Activated CD4-positive, alpha-beta T cell treated with anti-CD3 and anti-CD28 coated beads for 36 hours (primary cell): ENCODE data around the gene PRPF40B. TPM values are rescaled to one million over a fixed set of nuclear protein-coding genes. Genes with fewer than 3 reads are reported as not detected.

Experiments
- ATAC-seq: fragments of 200-7000 bp; cut with Tn5 transposase; one replicate; pipeline ENCODE4 v1.10.0; 2021; ENCODE audit warnings: mild to moderate bottlenecking, moderate library complexity
- CTCF ChIA-PET: fragments of 350-600 bp; sonication (Branson Sonifier 250); formaldehyde crosslinking; loops from one replicate; lab custom pipeline; 2021; ENCODE audit warnings: antibody characterized with exemption; lab: Charles Lee
- POLR2A ChIA-PET: fragments of 350-600 bp; sonication (Branson Sonifier 250); formaldehyde crosslinking; loops from one replicate; lab custom pipeline; 2021; ENCODE audit warnings: antibody characterized with exemption, inconsistent platforms; lab: Charles Lee
- DNase-seq: peaks from one replicate; pipeline ENCODE4 v3.0.0-alpha.2; 2020
- H3K27ac Mint-ChIP-seq: one replicate; pipeline ENCODE4 v1.8.0; 2021; ENCODE audit warnings: mixed read lengths
- H3K27me3 Mint-ChIP-seq: one replicate; pipeline ENCODE4 v1.8.0; 2021; ENCODE audit warnings: mixed read lengths
- H3K36me3 Mint-ChIP-seq: one replicate; pipeline ENCODE4 v1.8.0; 2021; ENCODE audit warnings: low read depth, mixed read lengths
- H3K4me1 Mint-ChIP-seq: one replicate; pipeline ENCODE4 v1.8.0; 2021; ENCODE audit warnings: mixed read lengths
- H3K4me3 Mint-ChIP-seq: one replicate; pipeline ENCODE4 v1.8.0; 2021; ENCODE audit warnings: mild to moderate bottlenecking, moderate library complexity, mixed read lengths
- H3K9me3 Mint-ChIP-seq: one replicate; pipeline ENCODE4 v1.8.0; 2021; ENCODE audit warnings: low read depth, mixed read lengths
- intact Hi-C, 2 experiments: fragments of 100-400 bp; cut with DNase I in 1 of 2; cut with micrococcal nuclease in 1 of 2; formaldehyde crosslinking; loops; one replicate each; pipeline versions ENCODE4 v1.14.2 to v1.15.1; 2022 to 2024; cut with DNase I, micrococcal nuclease
- total RNA-seq, 2 experiments: library from RNA; stranded (reverse); gene quantifications; one replicate each; pipeline ENCODE4 v1.2.3, GENCODE V29; 2021

PRPF40B gene
- total RNA-seq, 2 experiments from 2014 or later: 6.9 to 8.1 TPM

GRCh38 chr12:49626836-49627235 lies 3.5 kb downstream of the PRPF40B start:
- no peaks in the 10 kb centered on the region for H3K9me3 Mint-ChIP-seq
- no peak for DNase-seq
- no peak overlapping the region for H3K4me3 Mint-ChIP-seq
- H3K27me3 Mint-ChIP-seq: no peaks in the 10 kb centered on the region
- no peak overlapping the region for H3K27ac Mint-ChIP-seq
- H3K4me1 Mint-ChIP-seq: peaks cover 22% of the 10 kb centered on the region
- ChIA-PET POLR2A (no interaction called here), CTCF (interaction anchor here (0.5 to 4.2 kb wide), 7 partner anchors 11 to 337 kb away, joined by 3 to 29 read pairs (median 5); partner anchors contain the start of gene FMNL3)
- intact Hi-C loops: loop anchor here (1.0 to 5.0 kb wide), 2 partner anchors 17 to 125 kb away; no protein-coding TSS in a partner anchor
- ATAC-seq: no peak
- H3K36me3 Mint-ChIP-seq: no peaks in the 10 kb centered on the region

- Mint-ChIP-seq H3K4me1 (peaks cover 15% of the 10 kb centered on the region), H3K27ac (no peak overlapping the region), H3K27me3 (no peaks in the 10 kb centered on the region), H3K36me3 (no peaks in the 10 kb centered on the region), H3K9me3 (no peaks in the 10 kb centered on the region), H3K4me3 (no peak overlapping the region)
- ChIA-PET POLR2A (interaction anchor here (1.1 kb wide), 1 partner anchor 113 kb away, joined by 3 read pairs; the partner anchor contains the start of gene TMBIM6), CTCF (interaction anchor here (0.8 to 2.1 kb wide), 9 partner anchors 9 to 338 kb away, joined by 3 to 8 read pairs (median 5); partner anchors contain the start of gene TMBIM6)
- DNase-seq: no peak
- intact Hi-C loops: loop anchor here in 1 of 2 experiments (5.0 kb wide), 1 partner anchor 124 kb away; no protein-coding TSS in a partner anchor
- no peak for ATAC-seq
Measured at GRCh38 chr12:49627752-49628360, 4.5 kb downstream of the PRPF40B start.

- no peak for ATAC-seq
- peaks cover 2% of the 10 kb centered on the region for H3K36me3 Mint-ChIP-seq
- POLR2A ChIA-PET: no interaction called here
- H3K4me3 Mint-ChIP-seq: no peak overlapping the region
- H3K4me1 Mint-ChIP-seq: no peaks in the 10 kb centered on the region
- H3K27me3 Mint-ChIP-seq: no peaks in the 10 kb centered on the region
- intact Hi-C loops: no loop called here
- DNase-seq: no peak
- CTCF ChIA-PET: interaction anchor here (0.5 to 1.1 kb wide), 2 partner anchors 11 to 12 kb away, joined by 3 read pairs; no protein-coding TSS in a partner anchor
- no peak overlapping the region for H3K27ac Mint-ChIP-seq
- H3K9me3 Mint-ChIP-seq: no peaks in the 10 kb centered on the region
Measured at GRCh38 chr12:49631336-49631907, 8.1 kb downstream of the PRPF40B start.

GRCh38 chr12:49632401-49632800 lies 9.0 kb downstream of the PRPF40B start:
- DNase-seq: no peak
- no peaks in the 10 kb centered on the region for H3K27me3 Mint-ChIP-seq
- no peak for ATAC-seq
- no peak overlapping the region for H3K4me3 Mint-ChIP-seq
- ChIA-PET CTCF (interaction anchor here (0.6 to 1.9 kb wide), 5 partner anchors 13 to 130 kb away, joined by 3 to 6 read pairs (median 4); partner anchors contain the start of gene FMNL3), POLR2A (no interaction called here)
- peaks cover 2% of the 10 kb centered on the region for H3K36me3 Mint-ChIP-seq
- peaks cover 9% of the 10 kb centered on the region for H3K4me1 Mint-ChIP-seq
- intact Hi-C loops: no loop called here
- H3K9me3 Mint-ChIP-seq: no peaks in the 10 kb centered on the region
- H3K27ac Mint-ChIP-seq: no peak overlapping the region

GRCh38 chr12:49632986-49633702 lies 9.8 kb downstream of the PRPF40B start:
- no peak overlapping the region for H3K27ac Mint-ChIP-seq
- no peaks in the 10 kb centered on the region for H3K9me3 Mint-ChIP-seq
- peaks cover 9% of the 10 kb centered on the region for H3K4me1 Mint-ChIP-seq
- H3K27me3 Mint-ChIP-seq: no peaks in the 10 kb centered on the region
- intact Hi-C loops: no loop called here
- POLR2A ChIA-PET: no interaction called here
- no peak for DNase-seq
- no peak for ATAC-seq
- H3K36me3 Mint-ChIP-seq: peaks cover 2% of the 10 kb centered on the region
- CTCF ChIA-PET: interaction anchor here (0.6 to 1.9 kb wide), 7 partner anchors 12 to 588 kb away, joined by 3 to 6 read pairs (median 4); no protein-coding TSS in a partner anchor
- H3K4me3 Mint-ChIP-seq: no peak overlapping the region

GRCh38 chr12:49633703-49634345 lies 10.5 kb downstream of the PRPF40B start:
- Mint-ChIP-seq H3K27me3 (no peaks in the 10 kb centered on the region), H3K4me3 (no peak overlapping the region), H3K9me3 (no peaks in the 10 kb centered on the region), H3K4me1 (peaks cover 9% of the 10 kb centered on the region), H3K36me3 (peaks cover 2% of the 10 kb centered on the region), H3K27ac (no peak overlapping the region)
- ATAC-seq (no peak), DNase-seq (no peak)
- POLR2A ChIA-PET: no interaction called here
- intact Hi-C loops: no loop called here
- CTCF ChIA-PET: interaction anchor here (0.6 to 1.9 kb wide), 4 partner anchors 11 to 587 kb away, joined by 3 to 6 read pairs (median 4); no protein-coding TSS in a partner anchor

GRCh38 chr12:49635036-49635435 lies 11.7 kb downstream of the PRPF40B start:
- intact Hi-C loops: no loop called here
- H3K27ac Mint-ChIP-seq: no peak overlapping the region
- ATAC-seq: no peak

GRCh38 chr12:49635656-49636055 lies 12.3 kb downstream of the PRPF40B start:
- peaks cover 14% of the 10 kb centered on the region for H3K4me1 Mint-ChIP-seq
- CTCF ChIA-PET: interaction anchor here (0.6 to 5.3 kb wide), 13 partner anchors 9 to 161 kb away, joined by 3 to 113 read pairs (median 8); partner anchors contain the start of genes FMNL3, PRPF40B and TMBIM6
- POLR2A ChIA-PET: no interaction called here
- no peak for ATAC-seq
- intact Hi-C loops: loop anchor here in 1 of 2 experiments (2.0 kb wide), 1 partner anchor 71 kb away; the partner anchor contains the start of gene FMNL3
- H3K27ac Mint-ChIP-seq: no peak overlapping the region
- H3K4me3 Mint-ChIP-seq: no peak overlapping the region
- H3K36me3 Mint-ChIP-seq: peaks cover 2% of the 10 kb centered on the region
- H3K9me3 Mint-ChIP-seq: no peaks in the 10 kb centered on the region
- no peak for DNase-seq
- no peaks in the 10 kb centered on the region for H3K27me3 Mint-ChIP-seq

More at GRCh38 chr12:49635036-49635435, 11.7 kb downstream of the PRPF40B start:
- H3K4me3 Mint-ChIP-seq: no peak overlapping the region
- H3K27me3 Mint-ChIP-seq: no peaks in the 10 kb centered on the region
- ChIA-PET POLR2A (interaction anchor here (0.6 kb wide), 1 partner anchor 10 kb away, joined by 3 read pairs; no protein-coding TSS in a partner anchor), CTCF (interaction anchor here (0.7 to 5.3 kb wide), 6 partner anchors 10 to 330 kb away, joined by 3 to 113 read pairs (median 9); partner anchors contain the start of genes FMNL3 and PRPF40B)
- H3K9me3 Mint-ChIP-seq: no peaks in the 10 kb centered on the region
- H3K4me1 Mint-ChIP-seq: peaks cover 14% of the 10 kb centered on the region
- H3K36me3 Mint-ChIP-seq: peaks cover 2% of the 10 kb centered on the region
- DNase-seq: no peak

GRCh38 chr12:49636574-49636973 lies 13.2 kb downstream of the PRPF40B start:
- POLR2A ChIA-PET: interaction anchor here (1.4 kb wide), 1 partner anchor 67 kb away, joined by 5 read pairs; no protein-coding TSS in a partner anchor
- no peaks in the 10 kb centered on the region for H3K9me3 Mint-ChIP-seq

More at GRCh38 chr12:49636574-49636973, 13.2 kb downstream of the PRPF40B start:
- H3K27me3 Mint-ChIP-seq: no peaks in the 10 kb centered on the region
- no peak overlapping the region for H3K4me3 Mint-ChIP-seq
- peaks cover 2% of the 10 kb centered on the region for H3K36me3 Mint-ChIP-seq
- H3K27ac Mint-ChIP-seq: no peak overlapping the region
- peaks cover 14% of the 10 kb centered on the region for H3K4me1 Mint-ChIP-seq
- no peak for DNase-seq
- CTCF ChIA-PET: interaction anchor here (0.5 to 5.3 kb wide), 26 partner anchors 8 to 493 kb away, joined by 3 to 113 read pairs (median 4); partner anchors contain the start of genes FMNL3, PRPF40B, SPATS2 and TMBIM6
- no peak for ATAC-seq
- intact Hi-C loops: loop anchor here in 1 of 2 experiments (2.0 kb wide), 1 partner anchor 70 kb away; the partner anchor contains the start of gene FMNL3
